CD4-positive, alpha-beta T cell (primary cell): ENCODE measurements around the gene ROBO2. TPM values are rescaled to one million over a fixed set of nuclear protein-coding genes. Genes with fewer than 3 reads are reported as not detected.

Source experiments
- ATAC-seq: fragments of 200-7000 bp; cut with Tn5 transposase; one replicate; pipeline ENCODE4 v1.10.0; 2022; ENCODE audit warnings: mild to moderate bottlenecking; ENCODE audit not compliant: poor library complexity
- CTCF ChIA-PET: fragments of 350-600 bp; sonication (Branson Sonifier 250); formaldehyde crosslinking; loops from one replicate; lab custom pipeline; 2021; ENCODE audit warnings: antibody characterized with exemption, inconsistent platforms; lab: Charles Lee
- POLR2A ChIA-PET: fragments of 350-600 bp; sonication (Branson Sonifier 250); formaldehyde crosslinking; loops from one replicate; lab custom pipeline; 2021; ENCODE audit warnings: antibody characterized with exemption, inconsistent platforms; lab: Charles Lee
- DNase-seq, 14 experiments: peaks; one replicate each; pipeline ENCODE4 v3.0.0-alpha.2; 2013 to 2020; ENCODE audit warnings: mixed read lengths in 2 of 14
- H3K27ac ChIP-seq, 2 donors: one replicate each; pipeline versions ENCODE4 v1.5.1 to v1.7.0; 2013; ENCODE audit warnings: low read length in 2 of 2, low read depth in 1 of 2, mild to moderate bottlenecking in 1 of 2
- H3K27me3 ChIP-seq, 2 experiments: 1 replicate in 1 of 2; 2 replicates in 1 of 2; pipeline versions ENCODE4 v1.6.1 to v1.7.0; 2013; ENCODE audit warnings: low read length in 2 of 2, control low read depth in 1 of 2, mild to moderate bottlenecking in 1 of 2, moderate library complexity in 1 of 2; ENCODE audit not compliant: insufficient read depth in 2 of 2, control insufficient read depth in 1 of 2
- H3K36me3 ChIP-seq: one replicate; pipeline ENCODE4 v1.6.1; 2013; ENCODE audit warnings: low read length, control low read depth; ENCODE audit not compliant: insufficient read depth
- H3K4me1 ChIP-seq: one replicate; pipeline ENCODE4 v1.6.1; 2013; ENCODE audit warnings: low read length, control low read depth; ENCODE audit not compliant: insufficient read depth
- H3K4me3 ChIP-seq: one replicate; pipeline ENCODE4 v1.5.1; 2013; ENCODE audit warnings: mild to moderate bottlenecking, low read length, moderate library complexity
- H3K9me3 ChIP-seq, 2 experiments: 1 replicate in 1 of 2; 2 replicates in 1 of 2; pipeline versions ENCODE4 v1.6.1 to v1.7.0; 2013; ENCODE audit warnings: low read length in 2 of 2, mild to moderate bottlenecking in 2 of 2, control low read depth in 1 of 2, moderate library complexity in 1 of 2; ENCODE audit not compliant: control insufficient read depth in 1 of 2, insufficient read depth in 1 of 2
- H3K27ac Mint-ChIP-seq: one replicate; pipeline ENCODE4 v1.8.0; 2020; ENCODE audit warnings: mixed read lengths
- H3K27me3 Mint-ChIP-seq: one replicate; pipeline ENCODE4 v1.8.0; 2021; ENCODE audit warnings: mixed read lengths
- H3K36me3 Mint-ChIP-seq: one replicate; pipeline ENCODE4 v1.8.0; 2021; ENCODE audit warnings: low read depth, mixed read lengths
- H3K4me1 Mint-ChIP-seq: one replicate; pipeline ENCODE4 v1.8.0; 2021; ENCODE audit warnings: low read depth, mixed read lengths
- H3K4me3 Mint-ChIP-seq: one replicate; pipeline ENCODE4 v1.8.0; 2020; ENCODE audit warnings: mild to moderate bottlenecking, mixed read lengths
- H3K9me3 Mint-ChIP-seq: one replicate; pipeline ENCODE4 v1.8.0; 2020; ENCODE audit warnings: mixed read lengths
- intact Hi-C, 2 experiments: fragments of 100-400 bp; cut with DNase I in 1 of 2; cut with micrococcal nuclease in 1 of 2; formaldehyde crosslinking; loops; one replicate each; pipeline versions ENCODE4 v1.15.1 to v1.9.0; 2023 to 2025; cut with DNase I, micrococcal nuclease
- total RNA-seq, 174 experiments: library from RNA in 2 of 174; stranded (reverse) in 2 of 174; gene quantifications; one replicate each; pipeline ENCODE4 v1.2.3 and lab custom pipeline; 2021 to 2026
- TF ChIP-seq, protein P1 (sequence below): fragments of 200-600 bp; IDR thresholded peaks from one replicate; pipeline ENCODE4 v1.8.0; 2022; ENCODE audit warnings: antibody characterized with exemption, mild to moderate bottlenecking

The ROBO2 gene
- total RNA-seq, 2 experiments from 2014 or later: not detected

DNA sequence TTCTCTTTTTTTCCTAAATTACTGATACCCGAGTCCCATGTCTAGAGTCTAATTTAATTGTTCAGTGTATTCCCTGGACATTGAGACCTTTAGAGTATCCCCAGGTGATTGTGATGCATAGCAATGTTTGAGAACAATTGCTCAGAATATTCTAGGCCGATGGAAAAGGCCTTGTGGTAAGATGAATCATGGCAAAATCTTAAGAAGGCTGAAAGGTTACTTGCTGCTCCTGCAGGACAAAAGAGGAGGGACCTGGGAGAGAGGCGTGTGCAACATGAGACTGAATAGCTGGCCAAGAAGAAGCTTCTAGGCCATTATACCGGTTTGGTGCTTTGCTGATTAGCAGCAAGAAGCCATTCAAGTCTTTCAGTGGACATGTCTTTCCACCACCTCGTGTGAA lies 256.6 kb downstream of the ROBO2 start:
- ChIA-PET CTCF (no interaction called here), POLR2A (no interaction called here)
- H3K27me3 ChIP-seq: no peaks in the 10 kb centered on the region
- no peak for DNase-seq
- H3K36me3 Mint-ChIP-seq: no peaks in the 10 kb centered on the region
- H3K4me1 ChIP-seq: no peaks in the 10 kb centered on the region
- no peak for ATAC-seq
- no peak overlapping the region for H3K27ac ChIP-seq
- TF ChIP-seq, protein P1, sequence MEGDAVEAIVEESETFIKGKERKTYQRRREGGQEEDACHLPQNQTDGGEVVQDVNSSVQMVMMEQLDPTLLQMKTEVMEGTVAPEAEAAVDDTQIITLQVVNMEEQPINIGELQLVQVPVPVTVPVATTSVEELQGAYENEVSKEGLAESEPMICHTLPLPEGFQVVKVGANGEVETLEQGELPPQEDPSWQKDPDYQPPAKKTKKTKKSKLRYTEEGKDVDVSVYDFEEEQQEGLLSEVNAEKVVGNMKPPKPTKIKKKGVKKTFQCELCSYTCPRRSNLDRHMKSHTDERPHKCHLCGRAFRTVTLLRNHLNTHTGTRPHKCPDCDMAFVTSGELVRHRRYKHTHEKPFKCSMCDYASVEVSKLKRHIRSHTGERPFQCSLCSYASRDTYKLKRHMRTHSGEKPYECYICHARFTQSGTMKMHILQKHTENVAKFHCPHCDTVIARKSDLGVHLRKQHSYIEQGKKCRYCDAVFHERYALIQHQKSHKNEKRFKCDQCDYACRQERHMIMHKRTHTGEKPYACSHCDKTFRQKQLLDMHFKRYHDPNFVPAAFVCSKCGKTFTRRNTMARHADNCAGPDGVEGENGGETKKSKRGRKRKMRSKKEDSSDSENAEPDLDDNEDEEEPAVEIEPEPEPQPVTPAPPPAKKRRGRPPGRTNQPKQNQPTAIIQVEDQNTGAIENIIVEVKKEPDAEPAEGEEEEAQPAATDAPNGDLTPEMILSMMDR: no peak
- H3K36me3 ChIP-seq: no peaks in the 10 kb centered on the region
- no peaks in the 10 kb centered on the region for H3K9me3 ChIP-seq
- no peak overlapping the region for H3K27ac Mint-ChIP-seq
- intact Hi-C loops: no loop called here
- no peak overlapping the region for H3K4me3 ChIP-seq
- peaks cover 17% of the 10 kb centered on the region for H3K9me3 Mint-ChIP-seq
- no peaks in the 10 kb centered on the region for H3K4me1 Mint-ChIP-seq
- no peak overlapping the region for H3K4me3 Mint-ChIP-seq
- no peaks in the 10 kb centered on the region for H3K27me3 Mint-ChIP-seq

GRCh38 chr3:77298417-77298816 lies 258.5 kb downstream of the ROBO2 start:
- Mint-ChIP-seq H3K4me1 (no peaks in the 10 kb centered on the region), H3K4me3 (no peak overlapping the region), H3K27me3 (no peaks in the 10 kb centered on the region), H3K9me3 (peaks cover 17% of the 10 kb centered on the region), H3K27ac (no peak overlapping the region), H3K36me3 (no peaks in the 10 kb centered on the region)
- DNase-seq (no peak), ATAC-seq (no peak)
- ChIA-PET CTCF (no interaction called here), POLR2A (no interaction called here)
- Histone ChIP-seq H3K27ac (no peak overlapping the region), H3K36me3 (no peaks in the 10 kb centered on the region), H3K9me3 (no peaks in the 10 kb centered on the region), H3K27me3 (no peaks in the 10 kb centered on the region), H3K4me3 (no peak overlapping the region), H3K4me1 (no peaks in the 10 kb centered on the region)
- intact Hi-C loops: no loop called here
- TF ChIP-seq, protein P1: no peak

GRCh38 chr3:77303955-77304699 lies 264.2 kb downstream of the ROBO2 start:
- no peaks in the 10 kb centered on the region for H3K27me3 Mint-ChIP-seq
- no peak overlapping the region for H3K4me3 Mint-ChIP-seq
- no peak for ATAC-seq

More at GRCh38 chr3:77303955-77304699, 264.2 kb downstream of the ROBO2 start:
- TF ChIP-seq, protein P1: no peak
- Histone ChIP-seq H3K4me3 (no peak overlapping the region), H3K27ac (no peak overlapping the region), H3K27me3 (no peaks in the 10 kb centered on the region), H3K36me3 (no peaks in the 10 kb centered on the region), H3K4me1 (no peaks in the 10 kb centered on the region), H3K9me3 (no peaks in the 10 kb centered on the region)
- no peak for DNase-seq
- Mint-ChIP-seq H3K4me1 (no peaks in the 10 kb centered on the region), H3K9me3 (peaks cover 2% of the 10 kb centered on the region), H3K36me3 (no peaks in the 10 kb centered on the region), H3K27ac (no peak overlapping the region)
- ChIA-PET CTCF (no interaction called here), POLR2A (no interaction called here)
- intact Hi-C loops: no loop called here
